ENCODE data around the gene DCTN3.

The DCTN3 gene

GRCh38 chr9:34611811-34612787 is 8.2 kb downstream of the DCTN3 start, which contains the start of gene RPP25L:
Gene RPP25L, minus strand, starts transcription at chr9:34612097. Its CDS starts 801 bp downstream, at chr9:34611296.
- Histone ChIP-seq H3K4me1 (ENCODE audit: insufficient read depth, low read length) (peaks cover 6% of the 10 kb centered on the region; the same call in 1 of the 2 replicates), H3K27ac (ENCODE audit: low read length) (peak within 1 kb of the TSS; percentile 67), H3K27me3 (ENCODE audit: insufficient read depth, low read length) (peaks cover 4% of the 10 kb centered on the region; the same call in 1 of the 2 replicates), H3K4me3 (ENCODE audit: low read length) (peak within 1 kb of the TSS; percentile 97), H3K36me3 (ENCODE audit: insufficient read depth, low read depth, low read length) (no peaks in the 10 kb centered on the region), H3K9ac (ENCODE audit: low read depth, low read length) (peak within 1 kb of the TSS; percentile 99), H3K9me3 (ENCODE audit: insufficient read depth, low read depth, low read length) (no peaks in the 10 kb centered on the region)

GRCh38 chr9:34611251-34611810 is 9.0 kb downstream of the DCTN3 start:
- Histone ChIP-seq H3K4me3 (ENCODE audit: low read length) (peak overlapping the region; percentile 97), H3K9me3 (ENCODE audit: insufficient read depth, low read depth, low read length) (no peaks in the 10 kb centered on the region), H3K9ac (ENCODE audit: low read depth, low read length) (peak overlapping the region; percentile 99), H3K27ac (ENCODE audit: low read length) (peak overlapping the region; percentile 67), H3K36me3 (ENCODE audit: insufficient read depth, low read depth, low read length) (no peaks in the 10 kb centered on the region), H3K4me1 (ENCODE audit: insufficient read depth, low read length) (peaks cover 6% of the 10 kb centered on the region; the same call in 1 of the 2 replicates), H3K27me3 (ENCODE audit: insufficient read depth, low read length) (peaks cover 4% of the 10 kb centered on the region)

- H3K9me3 ChIP-seq (ENCODE audit: insufficient read depth, low read depth, low read length): no peaks in the 10 kb centered on the region
- no peak overlapping the region for H3K27ac ChIP-seq (ENCODE audit: low read length)
- peak overlapping the region; percentile 99; the same call in 1 of the 2 replicates for H3K9ac ChIP-seq (ENCODE audit: low read depth, low read length)
- peaks cover 10% of the 10 kb centered on the region for H3K27me3 ChIP-seq (ENCODE audit: insufficient read depth, low read length)
- peak overlapping the region; percentile 97 for H3K4me3 ChIP-seq (ENCODE audit: low read length)
- peaks cover 6% of the 10 kb centered on the region; the same call in 1 of the 2 replicates for H3K4me1 ChIP-seq (ENCODE audit: insufficient read depth, low read length)
- H3K36me3 ChIP-seq (ENCODE audit: insufficient read depth, low read depth, low read length): no peaks in the 10 kb centered on the region
Observed at GRCh38 chr9:34610434-34611206, 9.7 kb downstream of the DCTN3 start.

DNA sequence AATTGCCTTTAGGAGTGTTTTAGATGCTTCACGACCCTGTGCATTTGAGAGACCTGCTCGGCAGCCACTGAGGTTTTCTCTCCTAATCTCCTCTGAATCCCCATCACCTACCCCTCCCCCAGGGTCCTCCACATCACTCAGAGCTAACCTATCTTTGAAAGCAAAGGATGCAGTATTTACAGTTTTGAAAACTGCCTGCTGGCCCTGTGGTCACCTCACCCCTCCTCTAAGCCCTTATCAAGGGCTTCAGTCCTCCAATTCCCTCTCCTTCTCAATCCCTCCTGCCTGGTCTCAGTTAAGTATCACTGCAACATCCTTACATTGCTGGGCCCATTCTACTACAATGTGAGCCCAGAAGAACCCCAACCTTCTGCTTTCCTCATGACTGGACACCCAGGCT is 13.0 kb downstream of the DCTN3 start:
- Histone ChIP-seq H3K27me3 (ENCODE audit: insufficient read depth, low read length) (peaks cover 17% of the 10 kb centered on the region), H3K4me3 (ENCODE audit: low read length) (no peak overlapping the region), H3K4me1 (ENCODE audit: insufficient read depth, low read length) (peaks cover 6% of the 10 kb centered on the region; the same call in 1 of the 2 replicates), H3K9me3 (ENCODE audit: insufficient read depth, low read depth, low read length) (no peaks in the 10 kb centered on the region), H3K36me3 (ENCODE audit: insufficient read depth, low read depth, low read length) (no peaks in the 10 kb centered on the region), H3K27ac (ENCODE audit: low read length) (no peak overlapping the region), H3K9ac (ENCODE audit: low read depth, low read length) (no peak overlapping the region)

- Histone ChIP-seq H3K36me3 (ENCODE audit: insufficient read depth, low read depth, low read length) (no peaks in the 10 kb centered on the region), H3K9ac (ENCODE audit: low read depth, low read length) (no peak overlapping the region), H3K9me3 (ENCODE audit: insufficient read depth, low read depth, low read length) (no peaks in the 10 kb centered on the region), H3K27me3 (ENCODE audit: insufficient read depth, low read length) (peaks cover 17% of the 10 kb centered on the region), H3K4me1 (ENCODE audit: insufficient read depth, low read length) (peaks cover 6% of the 10 kb centered on the region; the same call in 1 of the 2 replicates), H3K4me3 (ENCODE audit: low read length) (no peak overlapping the region), H3K27ac (ENCODE audit: low read length) (no peak overlapping the region)
Observed at GRCh38 chr9:34606905-34607304, 13.4 kb downstream of the DCTN3 start.

DNA sequence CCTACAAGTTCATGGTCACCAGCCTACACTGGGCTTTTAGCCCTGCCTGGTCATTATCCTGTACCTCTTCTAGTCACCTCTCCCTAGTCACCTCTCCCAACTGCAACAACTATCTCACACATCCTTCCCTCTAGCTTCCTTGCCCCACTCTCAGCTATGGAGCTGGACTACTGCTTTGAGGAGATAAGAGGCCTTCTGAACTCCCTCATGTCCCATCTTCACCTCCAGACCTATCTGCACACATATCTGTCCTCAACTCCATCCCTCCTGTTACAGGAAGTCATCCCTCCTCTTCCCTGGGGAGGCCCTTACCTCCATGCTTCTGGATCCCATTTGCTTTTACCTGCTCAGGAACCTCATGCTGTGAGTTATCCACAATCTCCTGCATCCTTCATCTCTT is 14.1 kb downstream of the DCTN3 start:
- Histone ChIP-seq H3K27ac (ENCODE audit: low read length) (no peak overlapping the region), H3K9me3 (ENCODE audit: insufficient read depth, low read depth, low read length) (no peaks in the 10 kb centered on the region), H3K4me3 (ENCODE audit: low read length) (no peak overlapping the region)

DNA sequence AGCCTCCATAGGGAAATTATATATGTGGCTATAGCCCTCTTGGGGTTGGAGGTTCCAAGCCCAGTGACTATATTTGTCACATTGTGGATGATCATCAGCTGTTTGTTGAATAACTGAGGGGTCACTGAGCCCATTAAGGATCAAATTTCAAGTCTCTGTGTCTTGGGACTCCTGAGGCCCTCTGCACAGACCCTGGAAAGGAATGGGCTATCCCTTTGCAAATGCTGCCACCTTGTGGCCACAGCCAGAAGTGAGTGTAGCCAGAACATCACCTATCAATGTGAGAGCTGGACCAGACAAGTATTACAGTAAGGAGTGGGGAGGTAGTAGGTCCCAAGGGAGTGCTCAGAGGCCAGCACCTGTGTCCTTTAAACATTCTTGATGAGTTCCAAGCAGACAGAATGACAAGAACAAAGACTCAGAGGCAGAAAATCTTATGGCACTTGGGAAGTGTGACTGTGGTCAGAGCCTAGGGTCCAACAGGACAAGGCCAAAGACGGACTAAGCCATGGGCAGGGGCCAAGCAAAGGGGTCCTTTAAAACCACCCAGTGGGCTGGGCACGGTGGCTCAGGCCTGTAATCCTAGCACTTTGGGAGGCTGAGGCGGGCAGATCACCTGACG is 16.6 kb downstream of the DCTN3 start:
- Histone ChIP-seq H3K36me3 (ENCODE audit: insufficient read depth, low read depth, low read length) (no peaks in the 10 kb centered on the region), H3K9me3 (ENCODE audit: insufficient read depth, low read depth, low read length) (no peaks in the 10 kb centered on the region), H3K4me3 (ENCODE audit: low read length) (no peak overlapping the region), H3K4me1 (ENCODE audit: insufficient read depth, low read length) (no peaks in the 10 kb centered on the region), H3K27me3 (ENCODE audit: insufficient read depth, low read length) (peaks cover 17% of the 10 kb centered on the region), H3K9ac (ENCODE audit: low read depth, low read length) (no peak overlapping the region), H3K27ac (ENCODE audit: low read length) (no peak overlapping the region)

More for the DNA sequence above, 14.1 kb downstream of the DCTN3 start:
- Histone ChIP-seq H3K9ac (ENCODE audit: low read depth, low read length) (no peak overlapping the region), H3K27me3 (ENCODE audit: insufficient read depth, low read length) (peaks cover 17% of the 10 kb centered on the region), H3K36me3 (ENCODE audit: insufficient read depth, low read depth, low read length) (no peaks in the 10 kb centered on the region), H3K4me1 (ENCODE audit: insufficient read depth, low read length) (peaks cover 3% of the 10 kb centered on the region; the same call in 1 of the 2 replicates)

GRCh38 chr9:34601937-34602573 is 18.2 kb downstream of the DCTN3 start:
- H3K27ac ChIP-seq (ENCODE audit: low read length): no peak overlapping the region
- peaks cover 17% of the 10 kb centered on the region for H3K27me3 ChIP-seq (ENCODE audit: insufficient read depth, low read length)
- H3K9me3 ChIP-seq (ENCODE audit: insufficient read depth, low read depth, low read length): no peaks in the 10 kb centered on the region
- H3K9ac ChIP-seq (ENCODE audit: low read depth, low read length): no peak overlapping the region
- no peak overlapping the region for H3K4me3 ChIP-seq (ENCODE audit: low read length)
- no peaks in the 10 kb centered on the region for H3K36me3 ChIP-seq (ENCODE audit: insufficient read depth, low read depth, low read length)
- no peaks in the 10 kb centered on the region for H3K4me1 ChIP-seq (ENCODE audit: insufficient read depth, low read length)

- no peaks in the 10 kb centered on the region for H3K9me3 ChIP-seq (ENCODE audit: insufficient read depth, low read depth, low read length)
Observed at GRCh38 chr9:34600908-34601307, 19.4 kb downstream of the DCTN3 start.

DNA sequence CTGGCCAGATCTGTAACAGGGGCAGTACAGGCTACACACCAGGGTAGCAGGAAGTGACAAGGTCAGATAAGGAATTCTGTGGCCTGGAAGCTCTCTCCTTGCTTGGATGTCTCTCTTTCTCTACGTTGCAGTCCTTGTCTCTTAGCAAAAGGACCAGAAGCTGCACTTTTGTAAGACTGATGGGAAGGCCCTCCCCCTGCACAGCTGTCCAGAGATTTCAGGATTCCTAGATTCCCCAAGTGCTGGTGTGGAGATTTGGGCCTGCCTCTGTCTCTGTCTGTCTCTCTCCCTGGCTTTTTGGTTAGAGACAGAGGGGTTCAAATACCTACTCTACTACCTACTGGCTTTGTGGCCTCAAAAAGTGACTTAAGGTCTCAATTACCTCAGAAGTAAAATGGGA is 20.7 kb downstream of the DCTN3 start:
- H3K4me3 ChIP-seq (ENCODE audit: low read length): no peak overlapping the region
- H3K36me3 ChIP-seq (ENCODE audit: insufficient read depth, low read depth, low read length): no peaks in the 10 kb centered on the region
- H3K27ac ChIP-seq (ENCODE audit: low read length): no peak overlapping the region
- no peak overlapping the region for H3K9ac ChIP-seq (ENCODE audit: low read depth, low read length)
- no peaks in the 10 kb centered on the region for H3K4me1 ChIP-seq (ENCODE audit: insufficient read depth, low read length)
- H3K27me3 ChIP-seq (ENCODE audit: insufficient read depth, low read length): peaks cover 8% of the 10 kb centered on the region; the same call in 1 of the 2 replicates
- H3K9me3 ChIP-seq (ENCODE audit: insufficient read depth, low read depth, low read length): no peaks in the 10 kb centered on the region

More at GRCh38 chr9:34600908-34601307, 19.4 kb downstream of the DCTN3 start:
- H3K4me3 ChIP-seq (ENCODE audit: low read length): no peak overlapping the region
- peaks cover 13% of the 10 kb centered on the region for H3K27me3 ChIP-seq (ENCODE audit: insufficient read depth, low read length)
- H3K9ac ChIP-seq (ENCODE audit: low read depth, low read length): no peak overlapping the region
- no peaks in the 10 kb centered on the region for H3K4me1 ChIP-seq (ENCODE audit: insufficient read depth, low read length)
- H3K36me3 ChIP-seq (ENCODE audit: insufficient read depth, low read depth, low read length): no peaks in the 10 kb centered on the region
- no peak overlapping the region for H3K27ac ChIP-seq (ENCODE audit: low read length)
